ENCODE data around the gene CEMIP.

Gene CEMIP

DNA sequence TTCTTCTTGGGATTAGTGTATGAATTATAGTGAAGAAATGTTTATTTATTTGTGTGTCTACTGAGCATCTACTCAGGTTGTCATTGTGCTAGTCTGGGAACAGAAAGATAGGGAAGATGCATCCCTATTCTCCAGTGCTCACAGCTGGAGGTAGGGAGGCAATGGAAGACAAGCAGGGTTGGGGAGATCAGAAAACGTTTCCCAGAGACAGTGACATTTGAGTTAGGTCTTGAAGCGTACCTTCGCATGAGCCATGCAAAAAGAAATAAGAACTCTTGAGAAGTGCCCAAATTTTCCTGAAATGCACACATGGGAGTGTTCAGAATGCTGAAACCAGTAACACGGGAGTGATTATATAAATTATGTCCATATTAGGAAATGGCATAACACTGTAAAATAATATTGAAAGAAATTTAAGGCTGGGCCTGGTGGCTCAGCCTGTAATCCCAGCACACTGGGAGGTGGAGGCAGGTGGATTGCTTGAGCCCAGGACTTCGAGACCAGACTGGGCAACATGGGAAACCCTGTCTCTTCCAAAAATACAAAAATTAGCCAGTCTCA is 5.3 kb upstream of the CEMIP start:
- TF ChIP-seq, protein P1, sequence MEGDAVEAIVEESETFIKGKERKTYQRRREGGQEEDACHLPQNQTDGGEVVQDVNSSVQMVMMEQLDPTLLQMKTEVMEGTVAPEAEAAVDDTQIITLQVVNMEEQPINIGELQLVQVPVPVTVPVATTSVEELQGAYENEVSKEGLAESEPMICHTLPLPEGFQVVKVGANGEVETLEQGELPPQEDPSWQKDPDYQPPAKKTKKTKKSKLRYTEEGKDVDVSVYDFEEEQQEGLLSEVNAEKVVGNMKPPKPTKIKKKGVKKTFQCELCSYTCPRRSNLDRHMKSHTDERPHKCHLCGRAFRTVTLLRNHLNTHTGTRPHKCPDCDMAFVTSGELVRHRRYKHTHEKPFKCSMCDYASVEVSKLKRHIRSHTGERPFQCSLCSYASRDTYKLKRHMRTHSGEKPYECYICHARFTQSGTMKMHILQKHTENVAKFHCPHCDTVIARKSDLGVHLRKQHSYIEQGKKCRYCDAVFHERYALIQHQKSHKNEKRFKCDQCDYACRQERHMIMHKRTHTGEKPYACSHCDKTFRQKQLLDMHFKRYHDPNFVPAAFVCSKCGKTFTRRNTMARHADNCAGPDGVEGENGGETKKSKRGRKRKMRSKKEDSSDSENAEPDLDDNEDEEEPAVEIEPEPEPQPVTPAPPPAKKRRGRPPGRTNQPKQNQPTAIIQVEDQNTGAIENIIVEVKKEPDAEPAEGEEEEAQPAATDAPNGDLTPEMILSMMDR (IDR thresholded peaks at IDR 0.05; ENCODE audit: low read depth, low read length), result no peak
- no peak overlapping the region for H3K4me3 ChIP-seq (ENCODE audit: low read depth, low read length)
- DNase-seq (ENCODE audit: low read depth, low spot score), result no peak
- in situ Hi-C loops (cut with HindIII; ENCODE audit: low sequenced_read_pairs), result no loop called here

DNA sequence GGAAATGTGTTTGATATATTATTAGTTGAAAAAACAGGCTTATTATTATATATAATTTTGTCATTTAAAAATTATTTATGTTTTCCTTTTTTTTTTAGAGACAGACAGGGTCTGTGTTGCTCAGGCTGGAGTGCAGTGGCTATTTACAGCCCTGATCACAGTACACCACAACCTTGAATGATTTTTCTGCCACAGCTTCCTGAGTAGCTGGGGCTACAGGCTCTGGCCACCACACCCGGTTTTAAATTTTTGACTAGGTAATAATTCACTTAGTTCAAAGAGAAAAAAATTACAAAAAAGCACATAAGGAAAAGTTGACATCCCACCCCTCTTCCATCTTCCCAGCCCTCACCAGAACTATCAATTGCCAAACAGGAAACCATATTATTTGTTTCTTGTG is 4.7 kb upstream of the CEMIP start:
- TF ChIP-seq, protein P1 (IDR thresholded peaks at IDR 0.05; ENCODE audit: low read depth, low read length), result no peak
- no peak overlapping the region for H3K4me3 ChIP-seq (ENCODE audit: low read depth, low read length)
- in situ Hi-C loops (cut with HindIII; ENCODE audit: low sequenced_read_pairs), result no loop called here
- no peak for DNase-seq (ENCODE audit: low read depth, low spot score)

DNA sequence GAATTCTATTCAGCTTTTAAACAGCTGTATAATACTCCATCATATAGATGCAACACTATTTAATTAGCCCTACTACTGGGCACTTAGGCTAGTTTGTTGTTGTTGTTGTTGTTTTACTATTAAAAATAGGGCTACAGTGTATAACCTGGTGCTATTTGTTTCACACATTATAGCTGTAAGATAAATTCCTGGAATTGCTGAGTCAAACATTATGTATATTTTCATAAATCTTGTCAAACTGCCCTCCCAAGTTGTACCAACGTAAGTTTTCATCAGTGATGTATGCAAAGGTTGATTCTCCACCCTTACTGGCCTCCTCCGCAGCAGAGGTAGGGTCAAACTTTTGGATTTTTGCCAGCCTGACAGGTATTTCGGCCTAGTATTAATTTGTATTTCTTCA is 3.8 kb upstream of the CEMIP start:
- DNase-seq (ENCODE audit: low read depth, low spot score), result no peak
- in situ Hi-C loops (cut with HindIII; ENCODE audit: low sequenced_read_pairs), result no loop called here
- TF ChIP-seq, protein P1 (IDR thresholded peaks at IDR 0.05; ENCODE audit: low read depth, low read length), result no peak
- H3K4me3 ChIP-seq (ENCODE audit: low read depth, low read length), result no peak overlapping the region

DNA sequence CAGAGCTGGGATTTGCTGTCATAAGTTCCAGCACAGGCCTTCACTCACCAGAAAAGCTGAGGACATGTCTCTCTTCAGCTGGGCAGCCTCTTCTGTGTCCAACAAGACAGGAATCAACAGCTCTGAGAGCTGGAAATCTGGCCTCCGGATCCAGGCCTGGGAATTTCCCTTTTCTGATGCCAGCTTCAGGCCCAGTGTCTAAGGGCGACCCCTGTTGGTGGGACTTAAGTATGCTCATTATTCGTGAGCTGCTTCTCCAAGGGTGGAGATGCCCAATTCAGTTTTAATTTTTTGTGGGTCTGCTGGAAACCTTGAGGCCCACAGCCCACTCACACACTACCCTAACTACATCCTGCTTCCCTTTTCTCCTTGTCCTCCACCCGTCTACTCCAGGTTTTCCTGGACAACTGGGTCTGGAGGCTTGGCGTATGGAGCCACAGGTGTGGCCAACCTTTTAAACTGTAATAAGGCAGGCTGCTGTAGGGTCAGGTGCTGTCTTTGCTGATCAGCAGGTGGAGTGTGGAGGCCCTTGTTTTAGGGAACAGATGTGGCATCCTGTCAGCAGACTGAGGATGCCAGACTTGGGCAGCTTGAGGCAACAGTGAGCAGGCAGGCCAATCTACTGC is 2.6 kb upstream of the CEMIP start:
- H3K4me3 ChIP-seq (ENCODE audit: low read depth, low read length), result no peak overlapping the region
- in situ Hi-C loops (cut with HindIII; ENCODE audit: low sequenced_read_pairs), result no loop called here
- TF ChIP-seq, protein P1 (IDR thresholded peaks at IDR 0.05; ENCODE audit: low read depth, low read length), result peak; percentile 86
- peak; percentile 83 for DNase-seq (ENCODE audit: low read depth, low spot score)

DNA sequence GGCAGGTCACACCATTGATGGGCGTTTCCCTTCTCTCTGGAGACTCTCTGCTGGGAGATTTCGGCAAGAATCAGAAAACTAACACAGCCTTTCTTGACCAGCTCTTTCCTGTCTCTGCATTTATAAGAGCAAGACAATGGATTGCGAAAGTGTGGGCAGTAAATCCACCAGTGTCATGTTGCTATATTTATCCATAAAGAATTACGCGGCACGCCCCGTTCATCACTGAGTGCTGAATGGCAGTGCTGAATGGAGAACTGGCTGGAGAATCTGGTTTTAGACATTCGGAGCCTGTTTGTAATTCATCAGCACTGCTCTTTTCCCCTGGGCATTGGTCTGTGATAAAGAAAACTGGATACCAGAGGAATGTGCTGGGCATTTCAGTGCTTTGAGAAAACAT is 2.0 kb upstream of the CEMIP start:
- DNase-seq (ENCODE audit: low read depth, low spot score), result peak; percentile 33
- H3K4me3 ChIP-seq (ENCODE audit: low read depth, low read length), result no peak overlapping the region
- in situ Hi-C loops (cut with HindIII; ENCODE audit: low sequenced_read_pairs), result no loop called here
- TF ChIP-seq, protein P1 (IDR thresholded peaks at IDR 0.05; ENCODE audit: low read depth, low read length), result no peak

DNA sequence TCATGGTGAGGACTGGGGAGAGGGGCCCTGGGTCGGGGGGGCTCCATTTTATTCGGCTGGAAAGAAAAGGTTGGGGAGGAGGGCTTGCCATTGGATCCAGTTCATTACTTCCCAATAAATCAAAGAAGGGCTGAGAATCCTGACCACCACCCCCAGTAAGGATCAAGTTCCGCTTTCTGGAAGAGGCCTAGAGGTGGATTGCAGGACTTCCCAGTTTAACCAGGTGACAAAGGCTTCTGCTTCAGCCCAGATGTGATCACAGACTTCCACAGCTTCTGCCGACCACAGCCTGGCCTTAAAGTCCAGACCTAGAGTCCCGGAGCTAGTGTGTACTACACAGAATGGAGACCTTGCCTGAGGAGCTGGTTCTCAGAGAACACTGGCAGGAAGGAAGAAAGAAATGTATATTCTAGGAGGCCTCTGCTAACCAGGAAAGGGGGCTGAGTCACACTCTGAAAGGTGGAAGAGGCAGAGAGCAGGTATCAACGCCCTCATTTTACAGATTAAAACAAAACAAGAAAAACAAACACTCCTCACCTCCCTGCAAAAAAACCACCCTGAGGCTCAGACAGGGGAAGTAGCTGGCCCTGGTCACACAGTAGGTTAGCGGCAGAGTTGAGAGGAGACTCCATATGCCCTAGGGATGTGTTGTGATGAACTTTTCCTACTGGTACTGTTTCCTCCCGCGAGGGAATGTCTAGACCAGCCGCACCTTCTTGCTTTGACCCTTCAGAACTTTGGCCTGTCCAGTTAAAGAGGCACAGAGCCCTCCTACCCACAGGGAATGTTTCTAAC is 1.1 kb upstream of the CEMIP start:
- no peak overlapping the region for H3K4me3 ChIP-seq (ENCODE audit: low read depth, low read length)
- in situ Hi-C loops (cut with HindIII; ENCODE audit: low sequenced_read_pairs), result no loop called here
- no peak for DNase-seq (ENCODE audit: low read depth, low spot score)
- TF ChIP-seq, protein P1 (IDR thresholded peaks at IDR 0.05; ENCODE audit: low read depth, low read length), result no peak

Data from astrocyte of the spinal cord (primary cell).